IMR-90 (cell line): ENCODE data around the gene CCDC182. TPM values are rescaled to one million over a fixed set of nuclear protein-coding genes. Genes with fewer than 3 reads are reported as not detected.

Source experiments
- microRNA-seq, 2 experiments: library from miRNA; stranded (forward) in 1 of 2; unstranded in 1 of 2; fragments of 10-50 nt in 1 of 2; fragments of <30 nt in 1 of 2; gene quantifications in 1 of 2; microRNA quantifications in 1 of 2; one replicate each; pipeline versions ENCODE3 to v1.1.0; 2013 to 2020; ENCODE audit not compliant: insufficient read depth in 1 of 2, insufficient read length in 1 of 2, unreplicated experiment in 1 of 2
- polyA plus RNA-seq, 3 experiments: library from polyadenylated mRNA; depleted of rRNA; stranded (reverse); fragments of >200 nt; gene quantifications; 2 replicates each; pipeline ENCODE4 v1.2.3, GENCODE V29; 2012; ENCODE audit warnings: low replicate concordance in 1 of 3
- small RNA-seq, 5 experiments: library from RNA; depleted of rRNA; stranded (forward); fragments of <200 nt; gene quantifications; one replicate each; pipeline ENCODE3, GENCODE V24; 2012
- total RNA-seq: library from RNA; depleted of rRNA; stranded (reverse); fragments of >200 nt; gene quantifications from 2 replicates; pipeline ENCODE4 v1.2.3, GENCODE V29; 2012; rRNA removed

Gene CCDC182
- total and polyA plus RNA-seq, 2 of the 4 experiments (the other 2 are of a cell fraction) = not detected

Small RNAs within 50 kb of the gene (microRNA-seq; reads per million reads assigned to microRNA genes)
- gene RN7SKP94 (ENCODE audit: insufficient read depth, insufficient read length) = not detected

Small RNAs within 50 kb of the gene (small RNA-seq; reads per million reads assigned to genes)
- 0 reads per million in 5 experiments for gene RN7SKP94

Other genes starting within 250 kb of the CCDC182 start
- gene MRPS23, start 104.7 kb upstream of the CCDC182 start, total RNA-seq = 37.3 and 41.7 TPM in 2 replicates
- gene MRPS23, start 104.7 kb upstream of the CCDC182 start, polyA plus RNA-seq (2012; rRNA removed) = 22.1 and 23.5 TPM in 2 replicates
- gene CUEDC1, start 210.1 kb upstream of the CCDC182 start, total RNA-seq = 4.1 and 4.2 TPM in 2 replicates
- 21.2 and 22.6 TPM in 2 replicates for gene CUEDC1, start 210.1 kb upstream of the CCDC182 start, polyA plus RNA-seq (2012; rRNA removed)
- gene VEZF1, start 243.0 kb upstream of the CCDC182 start, total RNA-seq = 40.3 and 42.1 TPM in 2 replicates
- gene VEZF1, start 243.0 kb upstream of the CCDC182 start, polyA plus RNA-seq (2012; rRNA removed) = 21.1 and 22.4 TPM in 2 replicates